Posterior cingulate gyrus (tissue), 11 donors: ENCODE measurements around the gene GALR2.

ENCODE experiments used
- DNase-seq, 10 donors: peaks; one replicate each; pipeline versions ENCODE4 v3.0.0 to v3.0.0-alpha.2; 2020 to 2021; ENCODE audit warnings: mixed read lengths in 3 of 10
- intact Hi-C: fragments of 100-400 bp; cut with DNase I; formaldehyde crosslinking; loops from one replicate; pipeline ENCODE4 v1.15.1; 2023

Gene GALR2

GRCh38 chr17:76090517-76091129, 16.0 kb downstream of the GALR2 start:
- intact Hi-C loops, result no loop called here
- peak in 2 of 10 donors; percentile 57 to 62 for DNase-seq

GRCh38 chr17:76091526-76092286, 17.1 kb downstream of the GALR2 start:
- peak in 1 of 10 donors; percentile 81 for DNase-seq
- intact Hi-C loops, result no loop called here

- DNase-seq, result peak in 2 of 10 donors; percentile 67 to 84
- intact Hi-C loops, result no loop called here
These were observed 18.2 kb downstream of the GALR2 start for GRCh38 chr17:76092526-76093413.

GRCh38 chr17:76094046-76094445, 19.5 kb downstream of the GALR2 start:
- intact Hi-C loops, result no loop called here
- DNase-seq, result peak in 2 of 10 donors; percentile 26 to 49

GRCh38 chr17:76095943-76096342, 21.4 kb downstream of the GALR2 start:
- DNase-seq, result peak in 3 of 10 donors; percentile 12 to 76 (median 72)
- intact Hi-C loops, result no loop called here

GRCh38 chr17:76097716-76098295, 23.2 kb downstream of the GALR2 start:
- intact Hi-C loops, result no loop called here
- DNase-seq, result peak in 3 of 10 donors; percentile 14 to 50 (median 23)

- no peak for DNase-seq
- intact Hi-C loops, result no loop called here
These were observed 28.3 kb downstream of the GALR2 start for GRCh38 chr17:76102944-76103273.

- intact Hi-C loops, result no loop called here
- DNase-seq, result peak; percentile 88 to 99 (median 93)
These were observed 28.9 kb downstream of the GALR2 start, which contains the start of gene EXOC7 for GRCh38 chr17:76103274-76104139. EXOC7 (minus strand) TSS chr17:76103787; CDS start chr17:76103692, 95 bp downstream.

- DNase-seq, result peak in 1 of 10 donors; percentile 49
- intact Hi-C loops, result no loop called here
These were observed 29.7 kb downstream of the GALR2 start for GRCh38 chr17:76104140-76104895.

GRCh38 chr17:76104896-76105231, 30.3 kb downstream of the GALR2 start:
- intact Hi-C loops, result no loop called here
- no peak for DNase-seq

GRCh38 chr17:76106703-76107102, 32.1 kb downstream of the GALR2 start:
- intact Hi-C loops, result no loop called here
- DNase-seq, result no peak

- no peak for DNase-seq
- intact Hi-C loops, result no loop called here
These were observed 32.9 kb downstream of the GALR2 start for GRCh38 chr17:76107509-76107908.

- intact Hi-C loops, result no loop called here
- no peak for DNase-seq
These were observed 37.4 kb downstream of the GALR2 start for GRCh38 chr17:76111956-76112355.

- intact Hi-C loops, result no loop called here
- peak in 2 of 10 donors; percentile 17 for DNase-seq
These were observed 40.7 kb downstream of the GALR2 start for GRCh38 chr17:76115138-76115754.

- peak in 1 of 10 donors; percentile 73 for DNase-seq
- intact Hi-C loops, result no loop called here
These were observed 45.1 kb downstream of the GALR2 start for GRCh38 chr17:76119409-76120371.

GRCh38 chr17:76120658-76121008, 46.1 kb downstream of the GALR2 start:
- peak in 1 of 10 donors; percentile 3 for DNase-seq
- intact Hi-C loops, result loop anchor here (1.0 kb wide), 2 partner anchors 62 to 159 kb away; no protein-coding TSS in a partner anchor

GRCh38 chr17:76121932-76122430, 47.4 kb downstream of the GALR2 start:
- DNase-seq, result peak in 3 of 10 donors; percentile 34 to 84 (median 73)
- intact Hi-C loops, result loop anchor here (1.0 kb wide), 2 partner anchors 60 to 157 kb away; no protein-coding TSS in a partner anchor
